WERI-Rb-1 (cell line): Measurements from ENCODE around the gene RPP38.

Experiments used
- DNase-seq: peaks from one replicate; pipeline ENCODE4 v3.0.0-alpha.2; 2020
- H3K27ac ChIP-seq: fragments of 250-450 bp; sonication (Bioruptor Pico); 2 replicates; pipeline ENCODE4 v1.5.1; 2020; ENCODE audit warnings: mild to moderate bottlenecking, moderate library complexity
- H3K27me3 ChIP-seq: fragments of 250-450 bp; sonication (Bioruptor Pico); 2 replicates; pipeline ENCODE4 v1.5.1; 2021; ENCODE audit warnings: mild to moderate bottlenecking, low read depth, moderate library complexity; ENCODE audit not compliant: insufficient read depth, severe bottlenecking
- H3K36me3 ChIP-seq: fragments of 250-450 bp; sonication (Bioruptor Pico); 2 replicates; pipeline ENCODE4 v1.5.1; 2020; ENCODE audit warnings: mild to moderate bottlenecking, moderate library complexity
- H3K4me3 ChIP-seq: 2 replicates; pipeline ENCODE4 v1.5.1; 2011; ENCODE audit warnings: low read depth, mild to moderate bottlenecking, control low read depth, low read length
- H3K9me3 ChIP-seq: fragments of 250-450 bp; sonication (Bioruptor Pico); 2 replicates; pipeline ENCODE4 v1.5.1; 2021; ENCODE audit warnings: mild to moderate bottlenecking, moderate library complexity; ENCODE audit not compliant: severe bottlenecking
- TF ChIP-seq, protein P1 (sequence below): IDR thresholded peaks from 2 replicates; pipeline ENCODE4 v1.5.1; 2011; ENCODE audit warnings: low read depth, mild to moderate bottlenecking, control low read depth, inconsistent platforms, low read length

The RPP38 gene

DNA sequence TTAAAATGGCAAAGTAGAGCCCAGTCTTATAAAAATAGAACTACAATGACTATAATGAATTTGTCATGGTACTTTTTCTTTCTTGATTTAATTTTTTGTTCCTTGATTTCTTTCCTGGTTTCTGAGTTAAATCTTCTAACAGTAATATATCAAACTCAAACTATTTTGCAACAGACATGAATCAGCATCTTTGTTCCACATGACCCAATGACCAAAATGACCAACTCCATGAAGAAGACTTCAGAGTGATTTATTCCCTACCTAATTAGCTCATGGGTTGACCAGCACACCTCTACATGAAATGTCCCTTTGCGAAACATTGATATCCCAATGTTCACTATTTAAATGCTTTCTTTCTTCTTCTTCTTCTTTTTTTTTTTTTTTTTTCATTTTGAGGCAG, 40.5 kb downstream of the RPP38 start:
- no peaks in the 10 kb centered on the region; the same call in 1 of the 2 replicates for H3K36me3 ChIP-seq
- H3K27ac ChIP-seq = no peak overlapping the region
- no peak for DNase-seq
- TF ChIP-seq, protein P1, sequence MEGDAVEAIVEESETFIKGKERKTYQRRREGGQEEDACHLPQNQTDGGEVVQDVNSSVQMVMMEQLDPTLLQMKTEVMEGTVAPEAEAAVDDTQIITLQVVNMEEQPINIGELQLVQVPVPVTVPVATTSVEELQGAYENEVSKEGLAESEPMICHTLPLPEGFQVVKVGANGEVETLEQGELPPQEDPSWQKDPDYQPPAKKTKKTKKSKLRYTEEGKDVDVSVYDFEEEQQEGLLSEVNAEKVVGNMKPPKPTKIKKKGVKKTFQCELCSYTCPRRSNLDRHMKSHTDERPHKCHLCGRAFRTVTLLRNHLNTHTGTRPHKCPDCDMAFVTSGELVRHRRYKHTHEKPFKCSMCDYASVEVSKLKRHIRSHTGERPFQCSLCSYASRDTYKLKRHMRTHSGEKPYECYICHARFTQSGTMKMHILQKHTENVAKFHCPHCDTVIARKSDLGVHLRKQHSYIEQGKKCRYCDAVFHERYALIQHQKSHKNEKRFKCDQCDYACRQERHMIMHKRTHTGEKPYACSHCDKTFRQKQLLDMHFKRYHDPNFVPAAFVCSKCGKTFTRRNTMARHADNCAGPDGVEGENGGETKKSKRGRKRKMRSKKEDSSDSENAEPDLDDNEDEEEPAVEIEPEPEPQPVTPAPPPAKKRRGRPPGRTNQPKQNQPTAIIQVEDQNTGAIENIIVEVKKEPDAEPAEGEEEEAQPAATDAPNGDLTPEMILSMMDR = no peak
- no peaks in the 10 kb centered on the region for H3K27me3 ChIP-seq
- H3K4me3 ChIP-seq = no peak overlapping the region
- no peaks in the 10 kb centered on the region for H3K9me3 ChIP-seq

DNA sequence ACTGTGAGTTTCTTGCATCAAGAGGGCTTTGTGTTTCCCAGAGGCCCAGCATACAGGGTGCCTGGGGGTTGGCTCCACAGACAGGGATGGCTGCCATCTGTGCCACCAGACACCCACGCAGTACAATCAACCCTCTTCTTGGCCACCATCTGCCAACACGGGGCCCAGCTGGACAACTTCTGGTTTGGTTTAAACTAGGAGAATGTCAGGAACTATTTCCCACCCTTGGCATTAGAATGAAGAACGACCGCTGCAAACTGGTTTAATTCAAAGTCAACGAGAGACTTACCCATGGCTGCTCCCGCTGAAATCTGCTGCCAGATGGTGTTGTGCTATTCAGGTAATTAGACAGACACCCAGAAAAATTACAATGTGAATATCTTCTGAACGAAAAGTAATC, 43.5 kb downstream of the RPP38 start:
- Histone ChIP-seq H3K9me3 (no peaks in the 10 kb centered on the region), H3K27me3 (no peaks in the 10 kb centered on the region), H3K27ac (peak overlapping the region; percentile 54), H3K36me3 (no peaks in the 10 kb centered on the region), H3K4me3 (peak overlapping the region; percentile 3)
- TF ChIP-seq, protein P1 = no peak
- peak; percentile 26 for DNase-seq

DNA sequence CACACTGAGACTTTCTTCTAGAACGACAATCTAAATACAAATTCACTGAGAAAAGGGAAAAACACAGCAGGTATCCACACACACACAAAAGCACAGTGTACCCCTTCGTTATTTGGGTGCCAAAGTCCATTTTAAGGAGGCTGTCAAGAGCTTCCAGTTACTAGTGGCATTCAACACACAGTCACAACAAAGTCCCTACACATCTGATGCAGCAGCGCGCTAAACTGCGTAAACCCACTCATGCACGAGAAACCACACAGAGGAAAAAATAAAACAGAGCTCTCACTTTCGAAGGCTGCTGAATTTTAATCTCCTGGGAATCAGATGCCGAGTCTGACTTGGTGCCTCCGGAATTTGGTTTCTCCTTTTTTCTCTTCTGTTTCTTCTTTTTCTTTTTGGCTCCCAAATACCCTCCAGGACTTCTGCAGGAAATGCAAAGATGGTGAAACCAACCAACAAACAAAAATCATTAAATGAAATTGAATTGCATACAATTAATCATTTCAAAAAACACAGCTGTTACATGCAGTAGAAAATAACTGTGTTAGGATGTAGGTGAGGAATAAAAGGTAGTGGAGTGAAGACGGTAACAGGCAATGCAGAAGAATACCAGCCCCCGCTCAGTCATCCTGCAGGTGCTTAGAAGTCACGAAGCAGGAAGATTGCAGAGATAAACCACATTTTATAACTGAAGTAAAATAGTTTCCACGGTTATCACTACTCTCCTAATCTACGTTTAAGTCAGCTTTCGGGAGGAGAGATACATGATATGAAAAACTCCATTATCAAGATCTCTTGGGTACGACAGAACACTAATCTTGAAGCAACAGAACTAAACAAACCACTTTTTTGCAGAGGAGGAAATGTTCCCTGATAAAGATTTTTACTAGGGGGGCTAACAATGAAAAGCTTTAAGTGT, 44.2 kb downstream of the RPP38 start:
- Histone ChIP-seq H3K27ac (peak overlapping the region; percentile 54), H3K9me3 (no peaks in the 10 kb centered on the region), H3K36me3 (no peaks in the 10 kb centered on the region), H3K4me3 (peak overlapping the region; percentile 3), H3K27me3 (no peaks in the 10 kb centered on the region)
- TF ChIP-seq, protein P1 = no peak
- DNase-seq = no peak

DNA sequence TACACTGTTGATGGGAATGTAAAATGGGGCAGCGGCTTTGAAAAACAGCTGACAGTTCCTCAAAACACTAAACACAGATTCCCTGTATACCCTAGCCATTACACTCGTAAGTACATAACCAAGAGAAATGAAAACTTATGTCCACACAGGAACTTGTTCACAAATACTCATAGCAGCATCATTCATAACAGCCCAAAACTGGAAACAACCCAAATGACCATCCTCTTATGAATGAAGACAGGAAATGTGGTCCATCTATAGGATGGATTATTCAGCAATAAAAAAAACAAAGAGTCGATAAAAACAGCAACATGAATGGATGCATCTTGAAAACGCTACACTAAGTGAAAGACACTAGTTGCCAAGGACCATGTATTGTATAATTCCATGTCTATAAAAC, 47.6 kb downstream of the RPP38 start:
- H3K27me3 ChIP-seq = no peaks in the 10 kb centered on the region
- TF ChIP-seq, protein P1 = no peak
- no peak overlapping the region for H3K27ac ChIP-seq

DNA sequence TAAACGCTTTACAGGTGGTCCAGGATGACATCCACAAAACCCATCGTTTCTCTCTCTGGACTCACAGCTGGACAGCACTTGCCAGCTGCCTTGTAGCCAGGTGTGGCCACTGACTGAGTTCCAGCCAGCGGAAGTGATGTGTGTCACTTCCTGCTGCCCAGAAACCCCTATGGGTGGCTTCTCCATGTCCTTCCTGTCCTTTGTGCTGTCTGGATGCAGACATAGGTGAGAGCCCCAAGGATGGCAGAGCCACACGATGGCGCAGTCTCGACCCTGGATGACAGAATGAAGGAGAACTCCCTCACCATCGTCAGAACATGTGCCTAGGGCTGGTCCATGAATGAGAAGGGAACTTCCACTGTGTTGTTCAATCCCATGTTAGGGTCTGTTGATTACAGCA, 49.2 kb downstream of the RPP38 start:
- Histone ChIP-seq H3K36me3 (no peaks in the 10 kb centered on the region), H3K27me3 (no peaks in the 10 kb centered on the region), H3K4me3 (no peak overlapping the region), H3K9me3 (no peaks in the 10 kb centered on the region), H3K27ac (no peak overlapping the region)
- TF ChIP-seq, protein P1 = no peak
- no peak for DNase-seq

More for the DNA sequence above, 47.6 kb downstream of the RPP38 start:
- Histone ChIP-seq H3K4me3 (no peak overlapping the region), H3K36me3 (no peaks in the 10 kb centered on the region), H3K9me3 (no peaks in the 10 kb centered on the region)
- DNase-seq = no peak
